NB4 (cell line): ENCODE data around the gene CBLN4.
A peak's percentile ranks its signal among the peaks of the same experiment; 100 is the strongest.

ENCODE experiments used
- DNase-seq: peaks from one replicate; pipeline ENCODE4 v3.0.0; 2010; ENCODE audit warnings: low read depth
- H3K4me3 ChIP-seq: one replicate; pipeline ENCODE4 v1.5.1; 2011; ENCODE audit warnings: mild to moderate bottlenecking, low read depth, low read length, moderate library complexity
- MYC ChIP-seq: IDR thresholded peaks from 2 replicates; pipeline ENCODE4 v1.6.1; 2011; ENCODE audit warnings: low read depth, low read length
- POLR2A ChIP-seq: IDR thresholded peaks from 2 replicates; pipeline ENCODE4 v1.6.1; 2011; ENCODE audit warnings: mild to moderate bottlenecking; ENCODE audit not compliant: insufficient read length; ENCODE audit errors: extremely low read depth
- TF ChIP-seq, protein P1 (sequence below): IDR thresholded peaks from 2 replicates; pipeline ENCODE4 v1.6.1; 2011; ENCODE audit warnings: low read depth, low read length
- TF ChIP-seq, protein P2 (sequence below): IDR thresholded peaks from one replicate; pipeline ENCODE4 v1.5.1; 2012; ENCODE audit warnings: low read depth, low read length

Gene CBLN4

DNA sequence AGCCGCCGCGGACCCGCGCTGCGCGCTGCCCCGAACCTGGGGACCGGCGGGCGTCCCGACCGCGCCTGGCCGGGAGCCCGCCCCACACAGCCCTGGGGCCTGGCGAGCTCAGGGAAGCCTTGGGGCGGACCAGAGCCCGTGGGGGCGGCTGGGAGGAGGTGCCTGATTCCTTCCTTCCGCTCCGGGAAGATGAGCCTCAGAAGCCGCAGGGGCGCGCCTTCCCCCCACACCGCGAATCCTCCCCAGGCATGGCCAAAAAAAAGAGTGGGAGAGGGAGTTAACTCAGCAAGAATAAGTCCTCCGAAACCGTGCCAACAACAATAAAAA is at the start of gene CBLN4:
Gene CBLN4, minus strand, starts transcription at position 131 of the 327 bp plus-strand sequence. CDS start 1,348 bp downstream, outside the sequence.
- no peak within 1 kb of the TSS for H3K4me3 ChIP-seq
- no peak for DNase-seq
- TF ChIP-seq MYC (no peak), POLR2A (no peak)
- TF ChIP-seq, protein P1, sequence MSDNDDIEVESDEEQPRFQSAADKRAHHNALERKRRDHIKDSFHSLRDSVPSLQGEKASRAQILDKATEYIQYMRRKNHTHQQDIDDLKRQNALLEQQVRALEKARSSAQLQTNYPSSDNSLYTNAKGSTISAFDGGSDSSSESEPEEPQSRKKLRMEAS: no peak
- TF ChIP-seq, protein P2, sequence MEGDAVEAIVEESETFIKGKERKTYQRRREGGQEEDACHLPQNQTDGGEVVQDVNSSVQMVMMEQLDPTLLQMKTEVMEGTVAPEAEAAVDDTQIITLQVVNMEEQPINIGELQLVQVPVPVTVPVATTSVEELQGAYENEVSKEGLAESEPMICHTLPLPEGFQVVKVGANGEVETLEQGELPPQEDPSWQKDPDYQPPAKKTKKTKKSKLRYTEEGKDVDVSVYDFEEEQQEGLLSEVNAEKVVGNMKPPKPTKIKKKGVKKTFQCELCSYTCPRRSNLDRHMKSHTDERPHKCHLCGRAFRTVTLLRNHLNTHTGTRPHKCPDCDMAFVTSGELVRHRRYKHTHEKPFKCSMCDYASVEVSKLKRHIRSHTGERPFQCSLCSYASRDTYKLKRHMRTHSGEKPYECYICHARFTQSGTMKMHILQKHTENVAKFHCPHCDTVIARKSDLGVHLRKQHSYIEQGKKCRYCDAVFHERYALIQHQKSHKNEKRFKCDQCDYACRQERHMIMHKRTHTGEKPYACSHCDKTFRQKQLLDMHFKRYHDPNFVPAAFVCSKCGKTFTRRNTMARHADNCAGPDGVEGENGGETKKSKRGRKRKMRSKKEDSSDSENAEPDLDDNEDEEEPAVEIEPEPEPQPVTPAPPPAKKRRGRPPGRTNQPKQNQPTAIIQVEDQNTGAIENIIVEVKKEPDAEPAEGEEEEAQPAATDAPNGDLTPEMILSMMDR: no peak

DNA sequence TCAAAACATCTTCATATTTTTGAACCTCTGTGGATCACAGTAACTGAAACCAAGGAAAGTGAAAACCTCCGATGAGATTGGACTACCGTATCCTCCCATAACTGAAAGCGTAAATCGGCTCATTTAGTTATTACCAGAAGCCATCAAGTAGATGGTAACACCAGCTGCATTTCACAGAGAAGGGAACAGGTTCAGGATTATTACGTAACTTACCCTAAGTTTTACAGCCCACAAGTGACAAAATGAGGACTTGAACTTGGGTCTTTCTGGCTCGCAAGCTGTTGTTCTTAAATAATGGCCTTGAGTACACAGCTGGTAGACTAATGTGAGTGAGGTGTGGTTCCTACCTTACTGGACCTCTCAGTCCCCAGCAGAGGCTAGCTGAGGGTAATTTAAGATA is 37.9 kb upstream of the CBLN4 start:
- no peak for DNase-seq
- no peak overlapping the region for H3K4me3 ChIP-seq
- TF ChIP-seq, protein P1: no peak
- TF ChIP-seq, protein P2: no peak
- no peak for TF ChIP-seq MYC
- no peak for TF ChIP-seq POLR2A

DNA sequence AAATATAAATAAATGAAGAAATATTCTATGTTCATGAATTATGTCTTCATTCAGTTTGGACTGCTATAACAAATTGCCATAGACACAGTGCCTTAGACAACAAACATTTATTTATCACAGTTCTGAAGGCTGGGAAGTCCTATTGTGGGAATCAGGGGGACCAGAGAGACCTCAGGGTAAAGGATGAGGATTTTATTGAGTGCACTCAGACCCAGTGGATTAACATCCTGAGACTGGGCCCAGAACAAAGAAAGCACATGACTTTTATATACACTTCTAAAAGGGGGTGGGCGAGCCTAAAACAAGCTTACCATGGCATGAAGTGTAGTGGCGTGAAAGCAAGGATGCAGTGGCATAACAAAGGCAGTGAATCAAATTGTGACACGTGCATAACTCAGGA is 26.9 kb upstream of the CBLN4 start:
- DNase-seq: peak; percentile 10
- TF ChIP-seq MYC (no peak), POLR2A (no peak)
- TF ChIP-seq, protein P1: no peak
- TF ChIP-seq, protein P2: no peak
- no peak overlapping the region for H3K4me3 ChIP-seq

DNA sequence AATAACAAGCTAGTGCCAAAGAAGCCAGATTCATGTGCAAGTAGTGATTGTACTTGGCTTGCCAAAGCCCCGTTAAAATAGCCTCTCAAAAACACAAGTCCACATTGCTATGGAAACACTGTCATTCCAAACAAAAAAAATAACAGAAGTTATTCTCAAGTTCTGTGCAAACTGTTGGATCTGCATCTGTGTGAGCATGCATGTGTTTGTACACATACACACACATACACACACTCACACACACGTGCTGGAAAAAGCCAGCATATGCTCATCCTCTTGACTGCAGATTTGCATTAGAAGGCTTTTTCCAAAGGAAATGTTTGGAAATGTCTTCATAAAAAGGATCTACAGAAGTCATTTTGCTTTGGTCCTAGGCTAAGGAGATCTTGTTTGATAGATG is 13.4 kb upstream of the CBLN4 start:
- H3K4me3 ChIP-seq: no peak overlapping the region
- no peak for DNase-seq
- TF ChIP-seq, protein P1: no peak
- TF ChIP-seq MYC (no peak), POLR2A (no peak)
- TF ChIP-seq, protein P2: no peak

DNA sequence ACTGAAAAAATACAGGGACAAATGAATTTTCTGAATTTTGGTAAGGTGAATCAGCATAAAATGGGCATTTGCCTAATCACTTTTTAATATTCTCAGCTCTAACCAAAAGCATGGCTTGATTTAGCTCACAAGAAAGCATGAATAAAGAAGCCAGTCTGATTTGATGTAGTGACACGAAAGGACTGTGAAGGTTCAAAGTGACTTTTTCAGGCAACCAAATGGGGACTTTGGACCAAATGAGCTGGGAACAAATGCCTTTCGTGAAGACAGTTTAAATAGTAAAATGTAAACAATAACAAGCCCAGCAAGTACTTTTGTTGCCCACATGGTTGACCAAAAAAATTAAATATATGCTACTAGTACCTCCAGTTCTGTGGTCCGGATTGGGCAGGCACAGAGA is 12.9 kb upstream of the CBLN4 start:
- H3K4me3 ChIP-seq: no peak overlapping the region
- TF ChIP-seq MYC (no peak), POLR2A (no peak)
- TF ChIP-seq, protein P1: no peak
- TF ChIP-seq, protein P2: no peak
- DNase-seq: no peak

DNA sequence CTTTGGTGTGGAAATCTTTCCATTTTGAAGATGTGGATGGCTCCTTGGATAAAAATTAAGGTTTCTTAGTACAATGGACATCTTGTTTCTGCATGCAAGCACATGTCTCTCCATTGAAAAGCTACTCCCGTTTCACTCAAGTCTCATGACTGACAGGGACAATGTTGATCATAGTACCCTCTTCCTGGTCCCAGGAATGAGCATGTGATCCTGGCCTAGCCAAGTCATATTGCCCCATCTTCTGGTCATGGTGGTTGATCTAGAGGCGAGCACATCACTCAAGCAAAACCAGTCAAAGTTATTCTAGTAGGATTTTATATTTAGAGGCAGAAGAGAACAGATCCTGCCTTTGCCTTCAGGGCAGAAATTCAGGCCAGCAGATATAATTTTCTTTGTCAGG is 12.2 kb upstream of the CBLN4 start:
- DNase-seq: no peak
- no peak overlapping the region for H3K4me3 ChIP-seq
- TF ChIP-seq POLR2A (no peak), MYC (no peak)
- TF ChIP-seq, protein P1: no peak
- TF ChIP-seq, protein P2: no peak
